Measurements from ENCODE around the gene RIMBP2. TPM values are rescaled to one million over a fixed set of nuclear protein-coding genes. Genes with fewer than 3 reads are reported as not detected.

Gene RIMBP2
- total and polyA plus RNA-seq, 2 experiments from 2014 or later, result 0.31 to 0.37 TPM

GRCh38 chr12:130521375-130522124 is 194.5 kb downstream of the RIMBP2 start:
- ATAC-seq, result no peak
- TF ChIP-seq POLR2AphosphoS5 (IDR thresholded peaks at IDR 0.05; ENCODE audit: low read depth) (no peak), JUNB (IDR thresholded peaks at IDR 0.05; ENCODE audit: unreplicated experiment) (no peak), NANOG (IDR thresholded peaks at IDR 0.05; ENCODE audit: borderline replicate concordance) (no peak), STAT1 (IDR thresholded peaks at IDR 0.05; ENCODE audit: unreplicated experiment) (no peak), ETS1 (IDR thresholded peaks at IDR 0.05) (no peak), CREB1 (CRISPR knock-in tag; IDR thresholded peaks at IDR 0.05; ENCODE audit: low read depth) (no peak), ZNF331 (CRISPR knock-in tag; IDR thresholded peaks at IDR 0.05; ENCODE audit: low read depth) (no peak), ZNF114 (CRISPR knock-in tag; IDR thresholded peaks at IDR 0.05) (no peak), REST (IDR thresholded peaks at IDR 0.05; ENCODE audit: unreplicated experiment) (no peak), EZH2phosphoT487 (IDR thresholded peaks at IDR 0.05; ENCODE audit: unreplicated experiment) (no peak)
- H4K20me1 ChIP-seq (replicated peaks; ENCODE audit: insufficient read depth), result no peaks in the 10 kb centered on the region
- no peak overlapping the region for H3K4me3 ChIP-seq
- Mint-ChIP-seq H3K36me3 (ENCODE audit: low read depth) (peaks cover 34% of the 10 kb centered on the region), H3K27me3 (ENCODE audit: insufficient read depth, low read depth, poor library complexity) (peaks cover 6% of the 10 kb centered on the region), H3K4me3 (no peak overlapping the region), H3K9me3 (peaks cover 98% of the 10 kb centered on the region), H3K4me1 (no peaks in the 10 kb centered on the region), H3K27ac (no peak overlapping the region)
- H2AFZ ChIP-seq, result no peak overlapping the region
- H3K4me2 ChIP-seq, result no peak overlapping the region
- no peak for DNase-seq (ENCODE audit: low spot score)
- no peaks in the 10 kb centered on the region for H3K27me3 ChIP-seq (ENCODE audit: insufficient read depth)
- no peaks in the 10 kb centered on the region for H3F3A ChIP-seq (replicated peaks; ENCODE audit: low read depth)
- H3K4me1 ChIP-seq (ENCODE audit: insufficient read depth), result no peaks in the 10 kb centered on the region
- H3K9me2 ChIP-seq (ENCODE audit: insufficient read depth), result no peaks in the 10 kb centered on the region
- H3K27ac ChIP-seq (ENCODE audit: low read depth), result no peak overlapping the region
- no peaks in the 10 kb centered on the region for H3K79me2 ChIP-seq (replicated peaks; ENCODE audit: insufficient read depth)
- no peaks in the 10 kb centered on the region for H3K36me3 ChIP-seq (ENCODE audit: insufficient read depth)

GRCh38 chr12:130520784-130521183 is 195.3 kb downstream of the RIMBP2 start:
- no peak overlapping the region for H3K4me3 ChIP-seq
- peaks cover 6% of the 10 kb centered on the region for H3K27me3 Mint-ChIP-seq (ENCODE audit: insufficient read depth, low read depth, poor library complexity)
- no peak overlapping the region for H3K4me2 ChIP-seq
- no peak overlapping the region for H2AFZ ChIP-seq
- no peak for TF ChIP-seq ETS1 (IDR thresholded peaks at IDR 0.05)
- no peak for TF ChIP-seq CTCF (conservative IDR thresholded peaks at IDR 0.05; ENCODE audit: low read depth in 2 of 2)
- no peak for TF ChIP-seq EZH2phosphoT487 (IDR thresholded peaks at IDR 0.05; ENCODE audit: unreplicated experiment)
- no peak for TF ChIP-seq POLR2AphosphoS5 (IDR thresholded peaks at IDR 0.05; ENCODE audit: low read depth)
- no peak for TF ChIP-seq CREB1 (CRISPR knock-in tag; IDR thresholded peaks at IDR 0.05; ENCODE audit: low read depth)
- no peak for TF ChIP-seq ZNF114 (CRISPR knock-in tag; IDR thresholded peaks at IDR 0.05)
- TF ChIP-seq STAT1 (IDR thresholded peaks at IDR 0.05; ENCODE audit: unreplicated experiment), result no peak
- TF ChIP-seq JUNB (IDR thresholded peaks at IDR 0.05; ENCODE audit: unreplicated experiment), result no peak
- ATAC-seq (no peak), DNase-seq (ENCODE audit: low spot score) (no peak)
- H3K36me3 ChIP-seq (ENCODE audit: insufficient read depth), result no peaks in the 10 kb centered on the region
- H3K79me2 ChIP-seq (replicated peaks; ENCODE audit: insufficient read depth), result no peaks in the 10 kb centered on the region
- H3K4me3 Mint-ChIP-seq, result no peak overlapping the region
- H3K9me3 Mint-ChIP-seq, result peaks cover 99% of the 10 kb centered on the region
- H3K27ac ChIP-seq (ENCODE audit: low read depth), result no peak overlapping the region
- no peaks in the 10 kb centered on the region for H3K27me3 ChIP-seq (ENCODE audit: insufficient read depth)
- H3F3A ChIP-seq (replicated peaks; ENCODE audit: low read depth), result no peaks in the 10 kb centered on the region
- H3K4me1 ChIP-seq (ENCODE audit: insufficient read depth), result no peaks in the 10 kb centered on the region
- no peaks in the 10 kb centered on the region for H3K4me1 Mint-ChIP-seq
- no peaks in the 10 kb centered on the region for H4K20me1 ChIP-seq (replicated peaks; ENCODE audit: insufficient read depth)
- H3K9me2 ChIP-seq (ENCODE audit: insufficient read depth), result no peaks in the 10 kb centered on the region
- no peak overlapping the region for H3K27ac Mint-ChIP-seq
- H3K36me3 Mint-ChIP-seq (ENCODE audit: low read depth), result peaks cover 40% of the 10 kb centered on the region
